ENCODE results near the gene PCYT1A. TPM values are rescaled to one million over a fixed set of nuclear protein-coding genes. Genes with fewer than 3 reads are reported as not detected.
"Not testable (repeated sequence)": the region's sequence is repeated elsewhere in the genome, so short reads cannot be mapped to it uniquely, and the experiment has no call there.

PCYT1A gene
- total RNA-seq, 1 experiment from 2014 or later, result 91.2 TPM

DNA sequence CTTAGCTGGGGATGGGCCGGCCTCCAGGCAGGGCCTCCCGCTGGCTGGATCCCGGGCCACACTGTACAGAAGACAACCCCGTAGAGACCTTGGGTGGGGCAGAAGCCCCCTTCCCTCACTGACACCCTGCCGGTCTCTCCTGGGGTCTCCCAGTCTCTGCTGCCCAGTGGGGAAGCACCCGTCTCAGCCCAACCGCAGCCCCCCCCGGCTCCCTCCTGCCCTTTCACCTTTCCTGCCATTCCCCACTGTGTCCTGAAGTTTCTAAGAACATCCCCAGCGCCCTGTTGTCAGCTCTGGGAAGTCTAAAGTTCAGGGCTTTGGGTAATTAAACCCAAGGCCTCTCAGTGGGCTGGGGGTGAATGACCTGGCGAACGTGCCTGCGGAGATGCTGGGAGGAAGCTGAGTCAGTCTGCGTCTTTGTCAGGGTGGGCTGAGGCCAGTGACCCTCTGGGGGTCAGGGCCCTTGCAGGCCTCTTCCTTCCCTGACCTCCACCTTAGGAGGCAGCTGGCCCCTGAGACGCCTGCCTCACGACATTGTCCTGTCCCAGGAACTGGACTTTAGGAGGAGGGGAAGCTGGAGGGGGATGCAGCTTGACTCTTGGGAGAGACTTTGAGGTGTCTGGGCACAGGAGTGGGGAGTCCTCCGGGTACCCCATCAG, 72.6 kb downstream of the PCYT1A start:
- no peak overlapping the region for H3K4me2 ChIP-seq
- H3K36me3 ChIP-seq (ENCODE audit: low read depth), result no peaks in the 10 kb centered on the region
- intact Hi-C loops (cut with micrococcal nuclease; ENCODE audit: unreplicated experiment), result loop anchor here (5.0 kb wide), 1 partner anchor 122 kb away; the partner anchor contains the start of gene TM4SF19
- CTCF ChIA-PET, result no interaction called here
- H3F3A ChIP-seq (ENCODE audit: insufficient read depth, low read depth), result no peaks in the 10 kb centered on the region
- no peak overlapping the region for H3K4me3 ChIP-seq
- no peak overlapping the region for H3K27ac ChIP-seq
- H3K79me2 ChIP-seq (ENCODE audit: low read depth), result no peaks in the 10 kb centered on the region
- no peaks in the 10 kb centered on the region for H3K9me2 ChIP-seq (ENCODE audit: insufficient read depth)
- H3K27me3 ChIP-seq (ENCODE audit: insufficient read depth, low read depth), result no peaks in the 10 kb centered on the region
- H3K4me1 ChIP-seq (replicated peaks; ENCODE audit: insufficient read depth), result peaks cover 12% of the 10 kb centered on the region
- no peak for TF ChIP-seq EZH2 (IDR thresholded peaks at IDR 0.05; ENCODE audit: low read depth)
- TF ChIP-seq, protein P1, sequence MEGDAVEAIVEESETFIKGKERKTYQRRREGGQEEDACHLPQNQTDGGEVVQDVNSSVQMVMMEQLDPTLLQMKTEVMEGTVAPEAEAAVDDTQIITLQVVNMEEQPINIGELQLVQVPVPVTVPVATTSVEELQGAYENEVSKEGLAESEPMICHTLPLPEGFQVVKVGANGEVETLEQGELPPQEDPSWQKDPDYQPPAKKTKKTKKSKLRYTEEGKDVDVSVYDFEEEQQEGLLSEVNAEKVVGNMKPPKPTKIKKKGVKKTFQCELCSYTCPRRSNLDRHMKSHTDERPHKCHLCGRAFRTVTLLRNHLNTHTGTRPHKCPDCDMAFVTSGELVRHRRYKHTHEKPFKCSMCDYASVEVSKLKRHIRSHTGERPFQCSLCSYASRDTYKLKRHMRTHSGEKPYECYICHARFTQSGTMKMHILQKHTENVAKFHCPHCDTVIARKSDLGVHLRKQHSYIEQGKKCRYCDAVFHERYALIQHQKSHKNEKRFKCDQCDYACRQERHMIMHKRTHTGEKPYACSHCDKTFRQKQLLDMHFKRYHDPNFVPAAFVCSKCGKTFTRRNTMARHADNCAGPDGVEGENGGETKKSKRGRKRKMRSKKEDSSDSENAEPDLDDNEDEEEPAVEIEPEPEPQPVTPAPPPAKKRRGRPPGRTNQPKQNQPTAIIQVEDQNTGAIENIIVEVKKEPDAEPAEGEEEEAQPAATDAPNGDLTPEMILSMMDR (conservative IDR thresholded peaks at IDR 0.05), result no peak
- DNase-seq, result no peak
- POLR2A ChIA-PET (ENCODE audit: unreplicated experiment), result no interaction called here
- no TSS peak for BruUV-seq (replicated peaks)
- H3K9me3 ChIP-seq (ENCODE audit: insufficient read depth, low read depth), result no peaks in the 10 kb centered on the region
- no peak overlapping the region for H2AFZ ChIP-seq
- H4K20me1 ChIP-seq (ENCODE audit: insufficient read depth), result no peaks in the 10 kb centered on the region

DNA sequence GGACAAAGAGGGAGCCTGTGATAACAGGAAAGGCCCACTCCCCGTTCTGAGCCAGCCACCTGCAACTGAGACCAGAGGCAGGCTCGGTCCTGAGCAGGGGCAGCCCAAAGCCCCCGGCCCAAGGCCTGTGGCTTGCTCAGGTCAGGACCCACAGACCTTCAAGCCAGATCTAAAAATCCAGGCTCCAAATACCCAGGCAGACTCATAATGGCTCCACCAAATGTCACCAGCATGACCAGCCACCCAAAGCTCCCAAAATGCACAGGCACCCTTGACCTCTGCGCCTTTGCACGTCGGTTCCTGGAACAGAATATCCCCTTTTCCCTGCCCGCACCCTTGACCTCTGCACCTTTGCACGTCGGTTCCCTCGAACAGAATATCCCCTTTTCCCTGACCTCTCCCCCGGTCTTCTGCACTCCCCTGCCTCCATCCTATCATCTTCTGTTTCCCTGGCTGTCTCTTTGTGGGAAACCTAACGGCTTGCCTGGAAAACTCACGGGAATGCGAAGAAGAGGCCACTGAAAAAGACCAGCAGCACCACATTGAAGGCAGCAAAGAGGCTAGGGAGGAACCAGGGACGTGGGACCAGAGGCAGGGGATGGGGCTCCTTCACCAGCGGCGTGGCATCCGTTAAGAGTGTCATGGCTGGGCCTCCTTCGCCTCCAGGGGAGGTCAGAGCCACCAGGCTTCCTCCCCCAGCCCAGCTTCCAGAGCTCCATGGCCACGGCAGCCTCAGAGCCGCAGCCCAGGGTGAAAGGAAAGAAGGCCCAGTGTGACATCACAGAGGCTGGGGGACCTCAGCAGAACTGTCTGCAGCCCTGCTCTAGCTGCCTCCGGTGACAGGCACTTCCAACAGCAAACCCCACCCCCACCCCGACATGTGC, 76.6 kb downstream of the PCYT1A start, which contains the start of gene ZDHHC19:
TSS of gene ZDHHC19 (minus strand) at position 728 of the 884 bp plus-strand sequence. CDS start at position 643, 85 bp downstream.
- no peak for DNase-seq
- Histone ChIP-seq H3K9me3 (ENCODE audit: insufficient read depth, low read depth) (no peaks in the 10 kb centered on the region), H3K27ac (no peak within 1 kb of the TSS), H3K4me1 (replicated peaks; ENCODE audit: insufficient read depth) (0 out of 2 replicates have a peak, but pooled peaks cover under 1% of the 10 kb centered on the region), H3K4me3 (no peak within 1 kb of the TSS), H3K36me3 (ENCODE audit: low read depth) (no peaks in the 10 kb centered on the region), H2AFZ (no peak within 1 kb of the TSS), H3F3A (ENCODE audit: insufficient read depth, low read depth) (peaks cover 21% of the 10 kb centered on the region), H3K27me3 (ENCODE audit: insufficient read depth, low read depth) (no peaks in the 10 kb centered on the region), H3K9me2 (ENCODE audit: insufficient read depth) (no peaks in the 10 kb centered on the region), H4K20me1 (ENCODE audit: insufficient read depth) (no peaks in the 10 kb centered on the region), H3K4me2 (no peak within 1 kb of the TSS), H3K79me2 (ENCODE audit: low read depth) (no peaks in the 10 kb centered on the region)
- POLR2A ChIA-PET (ENCODE audit: unreplicated experiment), result no interaction called here
- intact Hi-C loops (cut with micrococcal nuclease; ENCODE audit: unreplicated experiment), result no loop called here
- CTCF ChIA-PET, result no interaction called here
- TF ChIP-seq, protein P1 (conservative IDR thresholded peaks at IDR 0.05), result no peak
- no peak for TF ChIP-seq EZH2 (IDR thresholded peaks at IDR 0.05; ENCODE audit: low read depth)
- no TSS peak for BruUV-seq (replicated peaks)

DNA sequence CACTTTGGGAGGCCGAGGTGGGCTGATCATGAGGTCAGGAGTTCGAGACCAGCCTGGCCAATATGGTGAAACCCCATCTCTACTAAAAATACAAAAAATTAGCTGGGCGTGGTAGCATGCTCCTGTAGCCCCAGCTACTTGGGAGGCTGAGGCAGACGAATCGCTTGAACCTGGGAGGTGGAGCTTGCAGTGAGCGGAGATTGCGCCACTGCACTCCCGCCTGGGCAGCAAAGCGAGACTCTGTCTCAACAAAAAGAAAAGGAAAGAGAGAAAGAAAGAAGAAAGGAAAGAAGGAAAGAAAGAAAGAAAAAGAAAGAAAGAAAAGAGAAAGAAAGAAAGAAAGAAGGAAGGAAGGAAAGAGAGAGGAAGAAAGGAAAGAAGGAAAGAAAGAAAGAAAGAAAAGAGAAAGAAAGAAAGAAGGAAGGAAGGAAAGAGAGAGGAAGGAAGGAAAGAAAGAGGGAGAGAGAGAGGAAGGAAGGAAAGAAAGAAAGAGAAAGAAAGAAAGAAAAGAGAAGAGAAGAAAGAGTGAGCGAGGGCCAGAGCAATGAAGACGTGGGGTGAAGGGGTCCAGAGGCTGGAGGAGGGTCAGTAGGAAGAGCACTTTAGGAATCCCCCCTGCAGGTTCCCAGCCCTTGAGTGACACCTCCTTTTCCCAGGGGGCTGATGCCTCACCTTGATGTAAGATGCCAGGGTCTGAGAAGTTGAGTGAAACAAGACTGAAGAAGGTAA, 77.4 kb downstream of the PCYT1A start:
- H3K4me2 ChIP-seq; H3K36me3 ChIP-seq (ENCODE audit: low read depth); H3K9me2 ChIP-seq (ENCODE audit: insufficient read depth); H3K27ac ChIP-seq; intact Hi-C loops (cut with micrococcal nuclease; ENCODE audit: unreplicated experiment); H3K9me3 ChIP-seq (ENCODE audit: insufficient read depth, low read depth); H3K27me3 ChIP-seq (ENCODE audit: insufficient read depth, low read depth); H4K20me1 ChIP-seq (ENCODE audit: insufficient read depth); DNase-seq; H3K4me3 ChIP-seq; CTCF ChIA-PET; POLR2A ChIA-PET (ENCODE audit: unreplicated experiment); H2AFZ ChIP-seq; H3K79me2 ChIP-seq (ENCODE audit: low read depth); BruUV-seq (replicated peaks); H3K4me1 ChIP-seq (replicated peaks; ENCODE audit: insufficient read depth): not testable (repeated sequence)
- peaks cover 29% of the 10 kb centered on the region for H3F3A ChIP-seq (ENCODE audit: insufficient read depth, low read depth)
